Stimulated activated naive CD8-positive, alpha-beta T cell treated with anti-CD3 and anti-CD28 coated beads, Interleukin-15, Interleukin-2, amounts not matched to agents 100 ng/mL and 50 ng/mL, for 24 hours (primary cell): ENCODE data around the gene UBE3B.

ENCODE experiments used
- H3K27ac Mint-ChIP-seq: one replicate; pipeline ENCODE4 v1.8.0; 2021; ENCODE audit warnings: mild to moderate bottlenecking, mixed read lengths
- H3K27me3 Mint-ChIP-seq: one replicate; pipeline ENCODE4 v1.8.0; 2021; ENCODE audit warnings: mixed read lengths
- H3K36me3 Mint-ChIP-seq: one replicate; pipeline ENCODE4 v1.8.0; 2021; ENCODE audit warnings: low read depth, mixed read lengths
- H3K4me1 Mint-ChIP-seq: one replicate; pipeline ENCODE4 v1.8.0; 2021; ENCODE audit warnings: low read depth, mixed read lengths
- H3K4me3 Mint-ChIP-seq: one replicate; pipeline ENCODE4 v1.8.0; 2021; ENCODE audit warnings: mild to moderate bottlenecking, mixed read lengths
- H3K9me3 Mint-ChIP-seq: one replicate; pipeline ENCODE4 v1.8.0; 2021; ENCODE audit warnings: mixed read lengths

UBE3B gene

GRCh38 chr12:109443794-109444193, 33.6 kb upstream of the UBE3B start:
- Mint-ChIP-seq H3K27ac (no peak overlapping the region), H3K4me1 (no peaks in the 10 kb centered on the region), H3K4me3 (no peak overlapping the region), H3K27me3 (no peaks in the 10 kb centered on the region), H3K36me3 (peaks cover 5% of the 10 kb centered on the region), H3K9me3 (no peaks in the 10 kb centered on the region)

- no peak overlapping the region for H3K27ac Mint-ChIP-seq
- no peaks in the 10 kb centered on the region for H3K27me3 Mint-ChIP-seq
- no peaks in the 10 kb centered on the region for H3K4me1 Mint-ChIP-seq
- peaks cover 9% of the 10 kb centered on the region for H3K36me3 Mint-ChIP-seq
- no peaks in the 10 kb centered on the region for H3K9me3 Mint-ChIP-seq
- no peak overlapping the region for H3K4me3 Mint-ChIP-seq
Observed at GRCh38 chr12:109444259-109444658, 33.2 kb upstream of the UBE3B start.

- H3K27me3 Mint-ChIP-seq = no peaks in the 10 kb centered on the region
- no peak overlapping the region for H3K27ac Mint-ChIP-seq
- peaks cover 13% of the 10 kb centered on the region for H3K36me3 Mint-ChIP-seq
- no peaks in the 10 kb centered on the region for H3K9me3 Mint-ChIP-seq
- H3K4me1 Mint-ChIP-seq = no peaks in the 10 kb centered on the region
- H3K4me3 Mint-ChIP-seq = no peak overlapping the region
Observed at GRCh38 chr12:109445191-109445609, 32.2 kb upstream of the UBE3B start.

GRCh38 chr12:109446869-109447268, 30.6 kb upstream of the UBE3B start:
- no peaks in the 10 kb centered on the region for H3K27me3 Mint-ChIP-seq
- no peak overlapping the region for H3K27ac Mint-ChIP-seq
- no peaks in the 10 kb centered on the region for H3K4me1 Mint-ChIP-seq
- H3K9me3 Mint-ChIP-seq = no peaks in the 10 kb centered on the region
- H3K36me3 Mint-ChIP-seq = peaks cover 20% of the 10 kb centered on the region
- H3K4me3 Mint-ChIP-seq = no peak overlapping the region

- Mint-ChIP-seq H3K27me3 (no peaks in the 10 kb centered on the region), H3K9me3 (no peaks in the 10 kb centered on the region), H3K36me3 (peaks cover 20% of the 10 kb centered on the region), H3K27ac (no peak overlapping the region), H3K4me1 (no peaks in the 10 kb centered on the region), H3K4me3 (no peak overlapping the region)
Observed at GRCh38 chr12:109447482-109447881, 30.0 kb upstream of the UBE3B start.

- Mint-ChIP-seq H3K9me3 (no peaks in the 10 kb centered on the region), H3K27ac (no peak overlapping the region), H3K4me1 (no peaks in the 10 kb centered on the region), H3K27me3 (no peaks in the 10 kb centered on the region), H3K4me3 (no peak overlapping the region), H3K36me3 (peaks cover 20% of the 10 kb centered on the region)
Observed at GRCh38 chr12:109448272-109448671, 29.2 kb upstream of the UBE3B start.

- Mint-ChIP-seq H3K27me3 (no peaks in the 10 kb centered on the region), H3K27ac (no peak overlapping the region), H3K36me3 (peaks cover 25% of the 10 kb centered on the region), H3K4me3 (no peak overlapping the region), H3K9me3 (no peaks in the 10 kb centered on the region), H3K4me1 (no peaks in the 10 kb centered on the region)
Observed at GRCh38 chr12:109448707-109449390, 28.6 kb upstream of the UBE3B start.

- Mint-ChIP-seq H3K27ac (no peak overlapping the region), H3K4me3 (no peak overlapping the region), H3K9me3 (no peaks in the 10 kb centered on the region), H3K27me3 (no peaks in the 10 kb centered on the region), H3K4me1 (no peaks in the 10 kb centered on the region), H3K36me3 (peaks cover 30% of the 10 kb centered on the region)
Observed at GRCh38 chr12:109449845-109450532, 27.4 kb upstream of the UBE3B start.

- H3K27ac Mint-ChIP-seq = no peak overlapping the region
- H3K36me3 Mint-ChIP-seq = peaks cover 37% of the 10 kb centered on the region
- no peaks in the 10 kb centered on the region for H3K9me3 Mint-ChIP-seq
- H3K4me1 Mint-ChIP-seq = no peaks in the 10 kb centered on the region
- H3K27me3 Mint-ChIP-seq = no peaks in the 10 kb centered on the region
- no peak overlapping the region for H3K4me3 Mint-ChIP-seq
Observed at GRCh38 chr12:109450980-109451379, 26.5 kb upstream of the UBE3B start.

GRCh38 chr12:109451400-109451799, 26.0 kb upstream of the UBE3B start:
- no peak overlapping the region for H3K4me3 Mint-ChIP-seq
- H3K27ac Mint-ChIP-seq = no peak overlapping the region
- H3K9me3 Mint-ChIP-seq = no peaks in the 10 kb centered on the region
- H3K36me3 Mint-ChIP-seq = peaks cover 41% of the 10 kb centered on the region
- no peaks in the 10 kb centered on the region for H3K27me3 Mint-ChIP-seq
- no peaks in the 10 kb centered on the region for H3K4me1 Mint-ChIP-seq

GRCh38 chr12:109452489-109452888, 24.9 kb upstream of the UBE3B start:
- Mint-ChIP-seq H3K27me3 (no peaks in the 10 kb centered on the region), H3K4me1 (no peaks in the 10 kb centered on the region), H3K36me3 (peaks cover 52% of the 10 kb centered on the region), H3K4me3 (no peak overlapping the region), H3K27ac (no peak overlapping the region), H3K9me3 (no peaks in the 10 kb centered on the region)

GRCh38 chr12:109455706-109456105, 21.7 kb upstream of the UBE3B start:
- Mint-ChIP-seq H3K4me1 (peaks cover 15% of the 10 kb centered on the region), H3K36me3 (peaks cover 55% of the 10 kb centered on the region), H3K4me3 (no peak overlapping the region), H3K9me3 (no peaks in the 10 kb centered on the region), H3K27me3 (no peaks in the 10 kb centered on the region), H3K27ac (no peak overlapping the region)

- no peak overlapping the region for H3K4me3 Mint-ChIP-seq
Observed at GRCh38 chr12:109458086-109458485, 19.3 kb upstream of the UBE3B start.

GRCh38 chr12:109458771-109459208, 18.6 kb upstream of the UBE3B start:
- H3K4me1 Mint-ChIP-seq = peaks cover 43% of the 10 kb centered on the region
- no peaks in the 10 kb centered on the region for H3K9me3 Mint-ChIP-seq
- H3K27me3 Mint-ChIP-seq = no peaks in the 10 kb centered on the region
- no peak overlapping the region for H3K4me3 Mint-ChIP-seq
- peak overlapping the region; percentile 73 for H3K27ac Mint-ChIP-seq
- peaks cover 44% of the 10 kb centered on the region for H3K36me3 Mint-ChIP-seq

More at GRCh38 chr12:109458086-109458485, 19.3 kb upstream of the UBE3B start:
- peaks cover 48% of the 10 kb centered on the region for H3K36me3 Mint-ChIP-seq
- H3K4me1 Mint-ChIP-seq = peaks cover 36% of the 10 kb centered on the region
- peak overlapping the region; percentile 89 for H3K27ac Mint-ChIP-seq
- no peaks in the 10 kb centered on the region for H3K9me3 Mint-ChIP-seq
- no peaks in the 10 kb centered on the region for H3K27me3 Mint-ChIP-seq

GRCh38 chr12:109459247-109459646, 18.2 kb upstream of the UBE3B start:
- Mint-ChIP-seq H3K27ac (peak overlapping the region; percentile 73), H3K4me1 (peaks cover 48% of the 10 kb centered on the region), H3K27me3 (no peaks in the 10 kb centered on the region), H3K9me3 (no peaks in the 10 kb centered on the region), H3K36me3 (peaks cover 39% of the 10 kb centered on the region), H3K4me3 (no peak overlapping the region)
